Adrenal gland (tissue), 5 donors: ENCODE data around the gene ETFBKMT.

Source experiments
- CTCF ChIP-seq, 6 experiments: fragments of 450-650 bp in 4 of 6; fragments of 200-600 bp in 2 of 6; sonication (generic) in 1 of 6; IDR thresholded peaks; 1 replicate in 5 of 6; 2 replicates in 1 of 6; pipeline versions ENCODE4 v1.5.1 to v1.8.0; 2016 to 2021; ENCODE audit warnings: antibody characterized with exemption in 6 of 6, mild to moderate bottlenecking in 2 of 6, moderate library complexity in 1 of 6
- POLR2A ChIP-seq, 2 donors: fragments of 450-650 bp; IDR thresholded peaks; one replicate each; pipeline ENCODE4 v1.6.1; 2017; ENCODE audit warnings: antibody characterized with exemption in 2 of 2, mild to moderate bottlenecking in 2 of 2, moderate library complexity in 1 of 2
- donor health status: DM: no; HTN: no; CAD: no.

GRCh38 chr12:31626270-31626995 lies 33.1 kb upstream of the ETFBKMT start:
- no peak for TF ChIP-seq CTCF (IDR thresholded peaks at IDR 0.05)
- TF ChIP-seq POLR2A (IDR thresholded peaks at IDR 0.05), result no peak
